H9 (cell line): ENCODE data around the gene NOL9. TPM values are rescaled to one million over a fixed set of nuclear protein-coding genes. Genes with fewer than 3 reads are reported as not detected.

Experiments
- DNase-seq: peaks from one replicate; pipeline ENCODE4 v3.0.0-alpha.2; 2017
- H2AFZ ChIP-seq: one replicate; pipeline ENCODE4 v1.6.1; 2013; ENCODE audit warnings: mild to moderate bottlenecking, low read length, control low read depth, moderate library complexity
- H2AK5ac ChIP-seq: 2 replicates; pipeline ENCODE4 v1.6.1; 2013; ENCODE audit warnings: low read length, control low read depth, mixed read lengths; ENCODE audit not compliant: insufficient read length
- H2BK120ac ChIP-seq: one replicate; pipeline ENCODE4 v1.6.1; 2013; ENCODE audit warnings: low read depth, mild to moderate bottlenecking, low read length, control low read depth, inconsistent platforms; ENCODE audit not compliant: poor library complexity, severe bottlenecking
- H2BK12ac ChIP-seq: 2 replicates; pipeline ENCODE4 v1.6.1; 2013; ENCODE audit warnings: low read length, control low read depth, mixed read lengths, low read depth; ENCODE audit not compliant: insufficient read length
- H2BK15ac ChIP-seq: 2 replicates; pipeline ENCODE4 v1.6.1; 2013; ENCODE audit warnings: low read depth, low read length, control low read depth
- H2BK20ac ChIP-seq: one replicate; pipeline ENCODE4 v1.6.1; 2013; ENCODE audit warnings: low read depth, mild to moderate bottlenecking, low read length, control low read depth, inconsistent platforms; ENCODE audit not compliant: poor library complexity, severe bottlenecking
- H2BK5ac ChIP-seq: 2 replicates; pipeline ENCODE4 v1.6.1; 2013; ENCODE audit warnings: low read length, control low read depth, mixed read lengths; ENCODE audit not compliant: insufficient read length
- H3K14ac ChIP-seq: 2 replicates; pipeline ENCODE4 v1.6.1; 2013; ENCODE audit warnings: low read length, control low read depth; ENCODE audit not compliant: insufficient read depth
- H3K18ac ChIP-seq: 2 replicates; pipeline ENCODE4 v1.6.1; 2013; ENCODE audit warnings: low read depth, mild to moderate bottlenecking, mixed read lengths, low read length, control low read depth; ENCODE audit not compliant: insufficient read length
- H3K23ac ChIP-seq: 2 replicates; pipeline ENCODE4 v1.6.1; 2013; ENCODE audit warnings: low read length, control low read depth, mixed read lengths, low read depth; ENCODE audit not compliant: insufficient read length
- H3K23me2 ChIP-seq: 2 replicates; pipeline ENCODE4 v1.6.1; 2013; ENCODE audit warnings: low read depth, mild to moderate bottlenecking, mixed read lengths, low read length, control low read depth; ENCODE audit not compliant: insufficient read length, poor library complexity, severe bottlenecking
- H3K27ac ChIP-seq: 2 replicates; pipeline ENCODE4 v1.5.1; 2013; ENCODE audit warnings: low read length, control low read depth, mixed read lengths, low read depth; ENCODE audit not compliant: insufficient read length
- H3K27me3 ChIP-seq: 2 replicates; pipeline ENCODE4 v1.6.1; 2013; ENCODE audit warnings: low read length, control low read depth, inconsistent platforms; ENCODE audit not compliant: insufficient read depth
- H3K4ac ChIP-seq: 2 replicates; pipeline ENCODE4 v1.6.1; 2013; ENCODE audit warnings: low read depth, mild to moderate bottlenecking, control low read depth, inconsistent platforms, low read length, moderate library complexity
- H3K4me1 ChIP-seq: 2 replicates; pipeline ENCODE4 v1.6.1; 2013; ENCODE audit warnings: low read length, control low read depth, inconsistent platforms; ENCODE audit not compliant: insufficient read depth
- H3K4me2 ChIP-seq: 2 replicates; pipeline ENCODE4 v1.6.1; 2013; ENCODE audit warnings: low read length, control low read depth, mixed read lengths; ENCODE audit not compliant: insufficient read length, insufficient read depth
- H3K56ac ChIP-seq: 2 replicates; pipeline ENCODE4 v1.6.1; 2013; ENCODE audit warnings: low read depth, mild to moderate bottlenecking, mixed read lengths, low read length, control low read depth; ENCODE audit not compliant: insufficient read length
- H3K79me1 ChIP-seq: 2 replicates; pipeline ENCODE4 v1.6.1; 2013; ENCODE audit warnings: low read depth, mild to moderate bottlenecking, moderate library complexity, low read length, control low read depth, inconsistent platforms; ENCODE audit not compliant: insufficient read depth, poor library complexity, severe bottlenecking
- H3K79me2 ChIP-seq: 2 replicates; pipeline ENCODE4 v1.6.1; 2013; ENCODE audit warnings: low read length, control low read depth, inconsistent platforms; ENCODE audit not compliant: insufficient read depth
- H3K9ac ChIP-seq: 2 replicates; pipeline ENCODE4 v1.6.1; 2013; ENCODE audit warnings: low read length, control low read depth, mixed read lengths; ENCODE audit not compliant: insufficient read length; ENCODE audit errors: extremely low read depth
- H3K9me3 ChIP-seq: one replicate; pipeline ENCODE4 v1.6.1; 2013; ENCODE audit warnings: low read depth, low read length, inconsistent platforms; ENCODE audit not compliant: control insufficient read depth
- H3T11ph ChIP-seq: one replicate; pipeline ENCODE4 v1.6.1; 2013; ENCODE audit warnings: mild to moderate bottlenecking, low read length, control low read depth, inconsistent platforms
- H4K20me1 ChIP-seq: one replicate; pipeline ENCODE4 v1.6.1; 2013; ENCODE audit not compliant: control insufficient read depth, insufficient read length, insufficient read depth
- H4K5ac ChIP-seq: 2 replicates; pipeline ENCODE4 v1.6.1; 2013; ENCODE audit warnings: low read depth, mild to moderate bottlenecking, mixed read lengths, low read length, control low read depth; ENCODE audit not compliant: insufficient read length
- H4K8ac ChIP-seq: replicated peaks from 2 replicates; pipeline ENCODE4 v1.6.1; 2013; ENCODE audit warnings: low read length, control low read depth, mixed read lengths, low read depth; ENCODE audit not compliant: insufficient read length
- H4K91ac ChIP-seq: 2 replicates; pipeline ENCODE4 v1.6.1; 2013; ENCODE audit warnings: low read depth, mild to moderate bottlenecking, moderate library complexity, mixed read lengths, low read length, control low read depth; ENCODE audit not compliant: insufficient read length
- H3K27ac Mint-ChIP-seq, 3 experiments: 2 replicates in 2 of 3; 3 replicates in 1 of 3; pipeline ENCODE4 v1.8.0; 2020 to 2021; ENCODE audit warnings: mixed read lengths in 3 of 3, mild to moderate bottlenecking in 1 of 3, moderate library complexity in 1 of 3
- H3K27me3 Mint-ChIP-seq: 2 replicates; pipeline ENCODE4 v1.8.0; 2021; ENCODE audit warnings: low read depth, mild to moderate bottlenecking, moderate library complexity, mixed read lengths
- H3K36me3 Mint-ChIP-seq, 3 experiments: 2 replicates in 2 of 3; 3 replicates in 1 of 3; pipeline ENCODE4 v1.8.0; 2020 to 2021; ENCODE audit warnings: low read depth in 3 of 3, mixed read lengths in 3 of 3; ENCODE audit not compliant: insufficient read depth in 1 of 3
- H3K4me1 Mint-ChIP-seq, 2 experiments: 2 replicates each; pipeline ENCODE4 v1.8.0; 2020; ENCODE audit warnings: mixed read lengths in 2 of 2
- H3K4me3 Mint-ChIP-seq, 2 experiments: 2 replicates in 1 of 2; 3 replicates in 1 of 2; pipeline ENCODE4 v1.8.0; 2020 to 2021; ENCODE audit warnings: mild to moderate bottlenecking in 2 of 2, mixed read lengths in 2 of 2, moderate library complexity in 1 of 2
- H3K9me3 Mint-ChIP-seq, 2 experiments: 2 replicates in 1 of 2; 3 replicates in 1 of 2; pipeline ENCODE4 v1.8.0; 2020; ENCODE audit warnings: mild to moderate bottlenecking in 2 of 2, mixed read lengths in 2 of 2, moderate library complexity in 1 of 2
- CTCF ChIP-seq: fragments of 200-600 bp; sonication (generic); conservative IDR thresholded peaks from 3 replicates; pipeline ENCODE4 v1.8.0; 2021; ENCODE audit warnings: antibody characterized with exemption, mild to moderate bottlenecking
- WGBS: extraction: QIAGEN DNeasy Blood & Tissue Kit; methylation state at CpG from one replicate; pipeline ENCODE4 v1.1.7; 2013; ENCODE audit warnings: missing lambda C conversion rate, low lambda C conversion rate, mixed read lengths; ENCODE audit not compliant: insufficient read length; ENCODE audit errors: extremely low coverage; 5-methylcytosine and 5-hydroxymethylcytosine counted together
- total RNA-seq: library from RNA; stranded (reverse); gene quantifications from 2 replicates; pipeline ENCODE4 v1.2.1, GENCODE V29; 2021

The NOL9 gene
- total RNA-seq, 1 experiment from 2014 or later: 50.4 TPM

- Histone ChIP-seq H3K9me3 (no peaks in the 10 kb centered on the region), H3T11ph (no peak overlapping the region), H2BK20ac (no peak overlapping the region), H3K79me2 (no peaks in the 10 kb centered on the region), H3K9ac (no peak overlapping the region), H3K4me2 (no peak overlapping the region), H2BK15ac (no peak overlapping the region), H3K23me2 (peaks cover 17% of the 10 kb centered on the region), H3K79me1 (no peaks in the 10 kb centered on the region), H3K18ac (no peak overlapping the region), H3K27ac (no peak overlapping the region), H3K56ac (no peak overlapping the region), H4K5ac (no peak overlapping the region), H3K4ac (no peak overlapping the region), H3K14ac (no peak overlapping the region), H3K4me1 (no peaks in the 10 kb centered on the region; the same call in 1 of the 2 replicates), H3K23ac (no peak overlapping the region), H2BK12ac (no peak overlapping the region), H2BK5ac (no peak overlapping the region), H2AK5ac (no peak overlapping the region), H2AFZ (no peak overlapping the region), H3K27me3 (no peaks in the 10 kb centered on the region), H2BK120ac (no peak overlapping the region), H4K20me1 (no peaks in the 10 kb centered on the region), H4K91ac (no peak overlapping the region), H4K8ac (no peak overlapping the region)
- WGBS: no CpG with 5 or more reads among the region's 9 CpGs
- Mint-ChIP-seq H3K9me3 (no peaks in the 10 kb centered on the region), H3K27me3 (peaks cover 5% of the 10 kb centered on the region), H3K36me3 (peaks cover 0 to under 1% (median 0%) of the 10 kb centered on the region in 3 experiments; a peak in 1 of 7 replicates), H3K4me3 (0 out of 5 replicates have a peak overlapping the region, but pooled peaks of 1 of the 2 experiments have one; percentile 83), H3K4me1 (peaks cover 22 to 24% of the 10 kb centered on the region in 2 experiments), H3K27ac (no peak overlapping the region)
- no peak for DNase-seq
- TF ChIP-seq CTCF: no peak
Observed at GRCh38 chr1:6489383-6489765, 64.9 kb downstream of the NOL9 start.
